NCI-H1930 (cell line): ENCODE measurements around the gene GLMP.

Experiments
- DNase-seq, 2 experiments: peaks; one replicate each; lab custom pipeline; 2025; lab: John Stamatoyannopoulos, UW

The GLMP gene

DNA sequence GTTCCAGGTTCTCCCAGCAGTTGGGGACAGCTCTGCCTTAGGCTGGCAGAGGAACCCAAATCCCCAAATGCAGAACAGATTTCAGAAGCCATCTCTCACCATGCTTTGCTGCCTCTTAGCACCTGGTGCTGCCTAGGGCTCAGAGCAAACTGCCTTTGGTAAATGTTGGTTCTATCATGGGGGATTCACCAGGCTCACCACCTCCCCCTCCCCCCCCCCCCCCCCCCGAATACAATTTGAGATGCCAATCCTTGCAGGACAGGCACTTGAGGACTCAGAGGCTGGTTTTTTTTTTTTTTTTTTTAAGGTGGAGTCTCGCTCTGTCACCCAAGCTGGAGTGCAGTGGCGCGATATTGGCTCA is 47.2 kb downstream of the GLMP start:
- no peak for DNase-seq

DNA sequence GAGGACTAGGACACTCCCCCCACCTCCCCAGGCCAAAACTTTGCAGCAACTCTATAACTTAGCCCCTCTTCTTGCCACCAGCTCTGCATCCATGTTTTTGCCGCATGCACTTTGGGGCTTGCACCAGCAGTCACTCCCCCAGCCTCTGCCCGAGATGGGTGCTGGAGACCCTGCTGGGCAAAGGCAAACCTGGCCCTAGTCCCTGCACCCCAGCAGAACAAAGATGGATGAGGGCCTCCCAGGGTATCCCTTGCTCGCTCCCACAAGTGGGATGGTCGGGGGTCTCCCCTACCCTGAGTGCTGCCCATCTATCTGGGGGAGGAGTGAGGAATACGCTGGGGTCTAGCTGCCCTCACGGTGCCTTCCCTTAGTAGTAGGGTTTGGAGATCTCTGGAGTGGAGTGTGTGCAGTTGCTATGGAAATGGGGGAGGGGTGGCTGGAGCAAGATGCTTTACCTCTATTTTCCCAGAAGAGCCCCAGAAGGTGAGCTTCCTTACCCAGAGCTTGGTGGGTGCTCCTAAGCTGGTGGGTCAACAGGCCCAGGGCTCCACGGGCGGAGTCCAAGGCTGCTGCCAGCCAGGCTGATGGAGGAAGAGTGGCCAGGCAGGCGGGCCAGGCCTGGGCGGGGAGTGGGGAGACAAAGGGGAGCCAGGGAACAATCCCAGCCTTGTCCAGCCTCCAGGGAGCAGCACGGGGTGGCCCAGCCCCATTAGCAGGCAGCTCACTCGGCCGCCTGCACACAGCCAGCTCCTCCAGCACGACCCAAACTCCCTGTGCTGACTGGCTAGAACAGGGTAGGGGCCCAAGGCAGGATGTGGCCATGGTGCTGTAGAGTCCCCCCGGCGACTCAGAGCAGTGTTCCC is 47.8 kb downstream of the GLMP start, which contains the start of gene PAQR6:
PAQR6 (minus strand) TSS at position 597 of the 863 bp plus-strand sequence. CDS start 1,325 bp downstream, outside the sequence.
- DNase-seq, result no peak

DNA sequence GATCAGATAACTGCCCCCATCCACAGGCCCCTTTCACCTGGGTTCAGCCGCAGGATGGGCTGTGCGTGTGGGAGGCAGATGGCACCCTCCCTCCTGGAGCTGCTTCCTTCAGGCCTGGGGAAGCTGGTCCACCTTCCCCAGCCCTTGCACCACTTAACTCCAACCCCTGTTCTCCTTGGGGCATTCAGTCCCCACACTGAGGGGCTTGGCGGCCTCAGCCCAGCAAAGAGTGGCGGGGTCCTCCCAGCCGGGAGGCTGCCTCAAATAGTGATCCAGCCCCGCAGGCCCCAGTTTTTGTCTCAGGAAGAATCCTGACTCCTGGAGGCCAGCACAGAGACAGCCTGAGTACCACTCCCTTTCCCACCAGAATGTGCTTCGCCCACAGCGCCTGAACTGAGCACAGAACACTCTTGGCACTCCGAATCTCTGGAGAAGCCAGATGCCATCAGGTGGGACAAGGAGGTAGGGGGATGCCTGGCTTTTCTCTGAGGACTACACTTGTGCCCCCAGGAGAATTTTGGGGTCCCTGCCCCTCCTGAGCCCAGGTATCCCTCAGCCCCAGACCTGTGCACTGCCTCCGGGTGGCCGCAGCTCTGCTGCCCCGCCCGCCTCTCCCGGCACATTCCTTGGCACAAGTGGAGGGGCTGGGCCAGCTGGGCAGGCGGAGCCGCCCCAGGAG is 48.6 kb downstream of the GLMP start:
- DNase-seq, result no peak

DNA sequence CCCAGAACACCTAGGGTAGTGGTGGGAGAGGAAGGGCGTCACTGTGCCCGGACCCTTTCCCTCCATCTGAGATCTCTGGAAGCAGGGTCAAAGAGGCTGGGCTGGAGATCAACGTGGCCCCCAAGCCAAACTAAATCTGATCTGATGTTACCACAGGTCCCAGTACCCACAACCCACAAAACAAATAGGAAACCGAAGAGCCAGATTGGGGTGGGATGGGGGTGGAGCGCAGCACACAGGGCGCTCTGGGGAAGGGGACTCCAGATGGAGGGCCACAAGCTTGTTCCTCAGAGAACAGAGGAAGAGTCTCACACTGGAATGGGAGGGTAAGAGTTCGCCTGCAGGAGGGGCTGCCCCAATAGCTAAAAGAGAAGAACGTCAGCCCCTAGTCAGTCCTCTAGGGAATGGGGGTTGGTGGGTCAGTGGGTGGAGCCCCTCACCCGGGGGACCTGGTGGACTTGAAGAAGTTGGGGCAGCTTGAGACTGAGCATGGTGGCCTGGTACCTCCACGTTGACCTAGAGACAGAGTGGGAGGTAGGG is 49.2 kb downstream of the GLMP start:
- no peak for DNase-seq

DNA sequence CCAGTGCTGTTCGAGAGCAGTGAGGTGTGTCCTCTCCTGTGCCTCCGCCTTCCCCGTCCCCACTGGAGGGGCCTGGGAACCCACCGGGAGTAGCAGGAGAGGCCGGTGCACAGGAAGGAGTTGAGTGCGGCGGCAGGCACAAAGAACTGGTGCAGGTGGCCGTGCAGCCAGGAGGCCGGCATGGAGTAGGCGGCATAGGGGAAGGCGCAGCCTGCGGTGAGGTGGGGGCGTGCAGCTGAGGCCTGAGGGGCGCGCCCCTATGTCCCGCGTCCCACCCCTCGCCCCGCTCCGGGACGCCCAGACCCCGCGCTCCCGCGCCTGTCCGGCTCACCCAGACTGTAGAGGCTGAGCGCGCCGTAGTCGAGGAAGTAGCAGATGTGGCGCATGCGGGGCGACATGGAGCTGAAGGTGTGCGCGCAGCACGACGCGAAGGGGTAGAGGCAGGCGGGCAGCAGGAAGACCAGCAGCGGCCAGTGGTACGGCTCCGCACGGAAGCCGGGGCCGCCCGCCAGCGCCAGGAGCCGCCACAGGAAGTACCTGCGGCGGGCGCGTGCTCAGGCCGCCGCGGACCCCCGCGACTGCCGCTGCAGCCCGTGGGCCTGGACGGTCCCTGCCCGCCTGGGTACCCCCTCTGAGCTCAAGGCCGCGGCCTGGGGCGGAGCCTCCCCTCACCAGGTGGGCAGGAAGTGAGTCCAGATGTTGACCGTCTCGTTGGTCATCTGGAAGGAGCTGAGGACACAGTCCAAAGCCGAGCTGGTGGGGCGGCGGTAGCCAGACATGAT is 49.8 kb downstream of the GLMP start:
- peak in 1 of 2 experiments; percentile 11 for DNase-seq

DNA sequence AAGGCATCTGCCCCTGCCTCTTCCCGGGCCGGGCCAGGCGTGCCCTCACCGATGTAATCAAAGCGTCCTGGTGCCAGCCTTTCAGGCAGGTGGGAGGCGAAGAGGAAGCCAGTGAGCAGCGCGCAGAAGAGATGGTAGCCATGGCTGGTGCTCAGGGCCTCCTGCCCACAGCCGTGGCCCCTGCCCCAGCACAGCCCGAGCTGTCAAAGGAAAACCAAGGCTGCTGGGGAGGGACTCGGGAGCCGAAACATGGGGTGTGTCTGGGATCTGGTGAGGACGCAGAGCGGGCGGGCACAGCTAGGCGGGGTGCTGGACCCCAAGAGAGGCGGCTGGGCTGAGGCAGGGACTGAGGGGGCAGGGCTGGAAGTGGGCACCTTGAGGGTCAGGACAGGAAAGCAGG is 50.8 kb downstream of the GLMP start:
- DNase-seq, result no peak

DNA sequence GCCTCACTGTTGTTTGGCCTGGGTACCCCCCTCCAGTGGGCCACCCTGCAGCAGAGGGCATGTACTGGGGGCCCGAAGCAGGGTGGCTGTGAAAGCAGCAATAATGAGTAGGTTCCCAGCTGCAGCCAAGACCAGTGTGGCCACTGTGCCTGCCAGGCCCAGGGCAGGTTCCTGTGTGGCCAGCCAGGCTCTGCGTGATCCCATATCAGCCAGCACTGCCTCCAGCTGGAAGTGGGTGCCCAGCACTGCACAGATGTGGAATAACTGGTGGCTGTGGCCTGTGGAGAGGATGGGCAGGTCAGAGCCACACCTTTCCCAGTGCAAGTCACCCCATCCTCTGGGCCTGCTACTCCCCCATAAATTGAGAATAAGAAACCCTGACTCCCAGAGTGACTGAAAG is 51.4 kb downstream of the GLMP start:
- DNase-seq, result no peak

DNA sequence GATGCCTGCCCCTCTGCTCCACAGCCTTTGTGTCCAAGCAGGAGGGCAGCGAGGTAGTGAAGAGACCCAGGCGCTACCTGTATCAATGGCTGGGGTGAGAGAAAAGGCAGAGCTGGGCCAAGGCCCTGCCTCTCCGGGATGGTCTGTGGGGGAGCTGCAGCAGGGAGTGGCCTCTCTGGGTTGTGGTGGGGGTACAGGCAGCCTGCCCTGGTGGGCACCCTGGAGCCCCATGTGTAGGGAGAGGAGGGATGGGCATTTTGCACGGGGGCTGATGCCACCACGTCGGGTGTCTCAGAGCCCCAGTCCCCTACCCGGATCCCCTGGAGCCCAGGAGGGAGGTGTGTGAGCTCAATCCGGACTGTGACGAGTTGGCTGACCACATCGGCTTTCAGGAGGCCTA is 52.7 kb downstream of the GLMP start:
- DNase-seq, result no peak
